CD4-positive, CD25-positive, alpha-beta regulatory T cell (primary cell): ENCODE results near the gene DHX29. TPM values are rescaled to one million over a fixed set of nuclear protein-coding genes. Genes with fewer than 3 reads are reported as not detected.

Source experiments
- ATAC-seq, 2 donors: fragments of 150-1000 bp; cut with Tn5 transposase; one replicate each; pipeline ENCODE4 v1.10.0; 2021; ENCODE audit warnings: low read depth in 2 of 2, moderate number of reproducible peaks in 2 of 2, moderate library complexity in 1 of 2
- DNase-seq, 3 donors: peaks; one replicate each; pipeline versions ENCODE4 v3.0.0 to v3.0.0-alpha.2; 2012 to 2022; ENCODE audit warnings: mixed read lengths in 1 of 3
- H3K27ac ChIP-seq: one replicate; pipeline ENCODE4 v1.7.0; 2013; ENCODE audit warnings: mild to moderate bottlenecking, low read length; ENCODE audit not compliant: insufficient read depth, poor library complexity, severe bottlenecking
- H3K27me3 ChIP-seq: one replicate; pipeline ENCODE4 v1.7.0; 2013; ENCODE audit warnings: low read length; ENCODE audit not compliant: control insufficient read depth, insufficient read depth
- H3K36me3 ChIP-seq: one replicate; pipeline ENCODE4 v1.7.0; 2013; ENCODE audit warnings: mild to moderate bottlenecking, low read length, moderate library complexity; ENCODE audit not compliant: control insufficient read depth, insufficient read depth
- H3K4me1 ChIP-seq: 2 replicates; pipeline ENCODE4 v1.7.0; 2013; ENCODE audit warnings: mild to moderate bottlenecking, low read length; ENCODE audit not compliant: insufficient read depth, control insufficient read depth, poor library complexity, severe bottlenecking
- H3K4me3 ChIP-seq: one replicate; pipeline ENCODE4 v1.7.0; 2013; ENCODE audit warnings: low read depth, mild to moderate bottlenecking, low read length, moderate library complexity
- H3K9me3 ChIP-seq, 2 experiments: 1 replicate in 1 of 2; 2 replicates in 1 of 2; pipeline ENCODE4 v1.7.0; 2013; ENCODE audit warnings: low read length in 2 of 2, mild to moderate bottlenecking in 1 of 2, moderate library complexity in 1 of 2; ENCODE audit not compliant: control insufficient read depth in 2 of 2
- H3K27ac Mint-ChIP-seq, 3 donors: one replicate each; pipeline ENCODE4 v1.8.0; 2020 to 2022; ENCODE audit warnings: mild to moderate bottlenecking in 3 of 3, mixed read lengths in 3 of 3, moderate library complexity in 2 of 3
- H3K27me3 Mint-ChIP-seq: one replicate; pipeline ENCODE4 v1.8.0; 2022; ENCODE audit warnings: mild to moderate bottlenecking, mixed read lengths
- H3K36me3 Mint-ChIP-seq: one replicate; pipeline ENCODE4 v1.8.0; 2020; ENCODE audit warnings: mixed read lengths
- H3K4me1 Mint-ChIP-seq, 4 donors: one replicate each; pipeline ENCODE4 v1.8.0; 2020 to 2022; ENCODE audit warnings: mixed read lengths in 4 of 4, mild to moderate bottlenecking in 1 of 4
- H3K4me3 Mint-ChIP-seq, 4 donors: one replicate each; pipeline ENCODE4 v1.8.0; 2020 to 2022; ENCODE audit warnings: mild to moderate bottlenecking in 4 of 4, mixed read lengths in 4 of 4, moderate library complexity in 3 of 4
- H3K9me3 Mint-ChIP-seq, 7 donors: one replicate each; pipeline ENCODE4 v1.8.0; 2020 to 2022; ENCODE audit warnings: mixed read lengths in 7 of 7, mild to moderate bottlenecking in 3 of 7, moderate library complexity in 2 of 7
- polyA plus RNA-seq, 4 donors: library from polyadenylated mRNA; unstranded; fragments of 300-500 nt; fragmentation: Illumina TruSeq; gene quantifications; one replicate each; pipeline ENCODE4 v1.2.3, GENCODE V29; 2021
- total RNA-seq: library from RNA; stranded (reverse); gene quantifications from one replicate; pipeline ENCODE4 v1.2.3, GENCODE V29; 2022

Gene DHX29
- total and polyA plus RNA-seq, 5 donors from 2014 or later = 12.5 to 28.5 (median 14.8) TPM

DNA sequence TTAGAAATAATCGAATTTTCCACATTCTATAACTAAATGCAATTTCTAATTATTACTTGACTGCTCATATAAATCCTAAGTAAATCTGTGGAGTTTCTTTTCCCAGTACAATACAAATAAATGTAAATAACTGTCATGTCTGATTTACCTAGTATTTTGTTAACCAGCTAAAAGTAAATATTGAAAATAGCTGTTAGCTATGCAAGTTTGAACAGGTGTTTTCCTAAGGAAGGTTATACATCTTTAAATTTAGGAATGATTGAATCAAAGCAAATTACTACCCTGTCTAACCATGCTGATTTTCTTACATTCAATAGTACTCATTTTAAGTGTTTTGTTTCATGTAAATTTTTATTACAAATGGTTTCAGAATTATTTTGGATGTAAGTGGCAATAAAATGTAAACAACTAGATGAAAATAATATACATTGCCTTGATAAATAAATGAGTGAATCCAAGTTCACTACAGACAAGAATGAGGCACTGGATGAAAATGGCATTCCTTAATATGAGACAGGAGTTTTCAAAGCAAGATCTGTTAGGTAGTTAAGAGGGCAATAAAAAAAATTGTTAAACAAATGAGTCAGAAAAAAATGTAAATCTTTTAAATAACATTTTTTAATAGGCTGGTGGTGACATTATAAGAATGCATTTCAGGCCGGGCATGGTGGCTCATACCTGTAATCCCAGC, 96.2 kb downstream of the DHX29 start:
- Histone ChIP-seq H3K36me3 (no peaks in the 10 kb centered on the region), H3K4me3 (no peak overlapping the region), H3K27me3 (peaks cover 6% of the 10 kb centered on the region), H3K9me3 (no peaks in the 10 kb centered on the region), H3K27ac (no peak overlapping the region), H3K4me1 (no peaks in the 10 kb centered on the region)
- DNase-seq (no peak), ATAC-seq (no peak)
- H3K9me3 Mint-ChIP-seq = no peaks in the 10 kb centered on the region
- no peaks in the 10 kb centered on the region for H3K36me3 Mint-ChIP-seq
- no peak overlapping the region for H3K4me3 Mint-ChIP-seq
- H3K27ac Mint-ChIP-seq = no peak overlapping the region
- H3K27me3 Mint-ChIP-seq = peaks cover 47% of the 10 kb centered on the region
- H3K4me1 Mint-ChIP-seq = peaks cover 0 to 2% (median 0%) of the 10 kb centered on the region in 4 donors

Other genes starting within 250 kb of the DHX29 start
- 22.6 TPM for gene GZMA, start 205.0 kb downstream of the DHX29 start, total RNA-seq
- gene GZMA, start 205.0 kb downstream of the DHX29 start, polyA plus RNA-seq = 100 to 1,000 TPM in 1 of 4 donors, 10 to 100 TPM in 3; 25.4 to 107 (median 54.6) TPM
- gene GPX8, start 147.5 kb downstream of the DHX29 start, total RNA-seq = not detected
- gene GPX8, start 147.5 kb downstream of the DHX29 start, polyA plus RNA-seq = not detected
- not detected for gene CDC20B, start 134.5 kb downstream of the DHX29 start, total RNA-seq
- not detected for gene CDC20B, start 134.5 kb downstream of the DHX29 start, polyA plus RNA-seq
- not detected for gene MCIDAS, start 80.4 kb downstream of the DHX29 start, total RNA-seq
- gene MCIDAS, start 80.4 kb downstream of the DHX29 start, polyA plus RNA-seq = not detected
- gene CCNO, start 74.1 kb downstream of the DHX29 start, total RNA-seq = not detected
- gene CCNO, start 74.1 kb downstream of the DHX29 start, polyA plus RNA-seq = not detected
- 86.7 TPM for gene MTREX, start 295 bp upstream of the DHX29 start, total RNA-seq
- 10 to 100 TPM; 23.2 to 34.3 (median 28.4) TPM for gene MTREX, start 295 bp upstream of the DHX29 start, polyA plus RNA-seq
- 8.1 TPM for gene PLPP1, start 227.3 kb upstream of the DHX29 start, total RNA-seq
- 10 to 100 TPM in 1 of 4 donors, 1 to 10 TPM in 3; 5.7 to 10.1 (median 8.5) TPM for gene PLPP1, start 227.3 kb upstream of the DHX29 start, polyA plus RNA-seq